Activated T-cell treated with anti-CD3 and anti-CD28 coated beads, Interleukin-2, amount 50 U/mL, for 72 hours (primary cell): ENCODE results near the gene CFHR3. TPM values are rescaled to one million over a fixed set of nuclear protein-coding genes. Genes with fewer than 3 reads are reported as not detected.
A peak's percentile ranks its signal among the peaks of the same experiment; 100 is the strongest.
"Not testable (repeated sequence)": the region's sequence is repeated elsewhere in the genome, so short reads cannot be mapped to it uniquely, and the experiment has no call there.

Experiments used
- ATAC-seq, 2 donors: fragments of 150-1000 bp; cut with Tn5 transposase; replicated peaks in 1 of 2; 2 replicates each; pipeline ENCODE4 v1.10.0; 2021; ENCODE audit warnings: moderate library complexity in 2 of 2, mild to moderate bottlenecking in 1 of 2
- DNase-seq, 2 donors: peaks; one replicate each; pipeline ENCODE4 v3.0.0; 2021 to 2022; ENCODE audit warnings: mixed read lengths in 1 of 2
- H3K27ac Mint-ChIP-seq: one replicate; pipeline ENCODE4 v1.8.0; 2022; ENCODE audit warnings: mild to moderate bottlenecking, moderate library complexity, mixed read lengths
- H3K27me3 Mint-ChIP-seq: one replicate; pipeline ENCODE4 v1.8.0; 2022; ENCODE audit warnings: low read depth, mixed read lengths
- H3K36me3 Mint-ChIP-seq, 2 donors: one replicate each; pipeline ENCODE4 v1.8.0; 2022; ENCODE audit warnings: mixed read lengths in 2 of 2, mild to moderate bottlenecking in 1 of 2; ENCODE audit not compliant: insufficient read depth in 2 of 2
- H3K4me1 Mint-ChIP-seq: one replicate; pipeline ENCODE4 v1.8.0; 2022; ENCODE audit warnings: low read depth, mixed read lengths
- H3K4me3 Mint-ChIP-seq, 2 donors: one replicate each; pipeline ENCODE4 v1.8.0; 2022; ENCODE audit warnings: mild to moderate bottlenecking in 2 of 2, mixed read lengths in 2 of 2, moderate library complexity in 2 of 2
- H3K9me3 Mint-ChIP-seq, 2 donors: one replicate each; pipeline ENCODE4 v1.8.0; 2022; ENCODE audit warnings: mixed read lengths in 2 of 2
- total RNA-seq, 2 donors: library from RNA; stranded (reverse); gene quantifications; one replicate each; pipeline ENCODE4 v1.2.3, GENCODE V29; 2022

Gene CFHR3
- total RNA-seq: not detected

DNA sequence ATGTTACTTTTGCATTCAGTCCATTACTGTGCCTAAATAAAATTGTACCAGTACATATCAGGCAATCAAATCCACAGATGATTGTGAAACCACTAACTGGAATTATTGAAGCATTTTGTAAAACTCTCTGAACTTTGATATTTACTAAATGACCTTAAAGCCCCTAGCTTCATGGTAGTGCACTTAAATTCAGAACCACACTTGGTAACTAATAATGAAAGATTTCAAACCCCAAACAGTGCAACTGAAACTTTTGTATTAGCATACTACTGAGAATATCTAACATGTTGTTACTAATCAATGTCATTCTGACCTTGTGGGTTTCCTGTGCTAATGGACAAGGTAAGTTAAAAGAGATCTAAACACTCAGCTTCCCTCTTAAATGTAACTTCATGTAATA is at the start of gene CFHR3:
TSS of gene CFHR3 (plus strand) at position 238 of the 400 bp plus-strand sequence. CDS start at position 285, 47 bp downstream.
- Mint-ChIP-seq H3K4me1 (no peaks in the 10 kb centered on the region), H3K36me3 (no peaks in the 10 kb centered on the region), H3K27ac (no peak within 1 kb of the TSS), H3K4me3 (no peak within 1 kb of the TSS), H3K9me3 (no peaks in the 10 kb centered on the region), H3K27me3 (no peaks in the 10 kb centered on the region)
- no peak for DNase-seq
- no peak for ATAC-seq

DNA sequence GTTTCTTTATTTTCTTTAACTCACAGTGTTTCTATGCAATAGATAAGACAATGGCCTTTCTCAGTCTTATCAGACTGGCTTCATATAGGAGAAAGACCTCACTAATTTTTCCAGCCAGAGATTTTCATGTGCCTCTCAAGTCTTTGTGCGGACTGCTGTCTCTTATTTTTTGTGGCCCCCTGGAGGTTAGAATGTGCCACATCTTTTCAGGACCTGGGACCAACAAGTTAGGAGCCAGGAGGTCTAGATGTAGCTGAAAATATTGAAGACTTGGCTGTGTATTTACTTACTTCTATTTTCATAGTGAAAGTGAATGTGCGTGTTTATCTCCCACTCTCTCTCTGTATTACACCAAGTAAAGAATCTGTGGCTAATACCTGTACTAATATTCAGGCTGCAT is 42.1 kb upstream of the CFHR3 start:
- Mint-ChIP-seq H3K36me3 (no peaks in the 10 kb centered on the region), H3K27me3 (no peaks in the 10 kb centered on the region), H3K27ac (no peak overlapping the region), H3K4me3 (no peak overlapping the region), H3K9me3 (peaks cover 0 to 4% of the 10 kb centered on the region in 2 donors), H3K4me1 (no peaks in the 10 kb centered on the region)
- no peak for DNase-seq
- no peak for ATAC-seq

DNA sequence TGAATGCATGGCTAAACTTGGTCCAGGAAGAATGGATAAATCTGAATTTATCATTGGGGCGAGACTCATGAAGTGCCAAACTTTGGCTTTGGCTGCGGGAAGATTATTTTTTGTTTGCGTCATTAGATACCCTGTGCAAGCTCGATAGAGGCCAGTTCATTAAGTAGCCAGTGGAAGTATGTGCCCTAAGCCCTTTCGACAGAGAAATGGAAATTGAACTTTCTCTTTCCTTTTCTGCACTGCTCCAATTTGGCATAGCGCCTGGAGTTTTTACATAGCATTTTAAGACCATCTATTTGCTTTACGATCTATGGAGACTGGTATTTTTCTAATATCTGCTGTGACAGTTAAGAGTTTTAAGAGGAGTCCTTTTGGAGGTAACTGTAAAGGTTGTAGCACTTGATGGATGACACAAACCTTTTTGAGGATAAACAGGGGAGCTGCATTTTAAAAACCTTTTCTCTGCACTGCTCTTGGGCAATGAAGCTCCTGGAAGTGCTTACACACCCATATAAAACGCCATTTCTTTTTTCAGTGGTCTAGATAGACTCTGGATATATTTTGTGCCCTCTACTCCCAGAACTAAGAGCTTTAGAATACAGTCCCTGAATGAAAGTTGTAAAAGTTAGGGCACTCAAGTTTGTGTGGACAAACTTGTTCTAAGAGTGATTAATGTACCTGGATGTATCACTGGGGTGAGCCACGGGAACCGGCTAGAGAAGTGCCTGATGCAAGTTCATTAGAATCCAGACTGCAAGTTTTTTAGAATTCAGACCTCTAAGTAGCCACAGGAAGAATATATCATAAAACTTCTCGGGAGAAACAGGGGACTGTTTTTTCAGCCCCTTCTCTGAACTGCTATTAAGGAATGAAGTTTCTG is 41.3 kb upstream of the CFHR3 start:
- ATAC-seq: no peak
- H3K4me1 Mint-ChIP-seq: no peaks in the 10 kb centered on the region
- no peak for DNase-seq
- no peaks in the 10 kb centered on the region for H3K36me3 Mint-ChIP-seq
- H3K9me3 Mint-ChIP-seq: peaks cover 3 to 4% of the 10 kb centered on the region in 2 donors
- H3K27ac Mint-ChIP-seq: no peak overlapping the region
- no peak overlapping the region for H3K4me3 Mint-ChIP-seq
- H3K27me3 Mint-ChIP-seq: no peaks in the 10 kb centered on the region

DNA sequence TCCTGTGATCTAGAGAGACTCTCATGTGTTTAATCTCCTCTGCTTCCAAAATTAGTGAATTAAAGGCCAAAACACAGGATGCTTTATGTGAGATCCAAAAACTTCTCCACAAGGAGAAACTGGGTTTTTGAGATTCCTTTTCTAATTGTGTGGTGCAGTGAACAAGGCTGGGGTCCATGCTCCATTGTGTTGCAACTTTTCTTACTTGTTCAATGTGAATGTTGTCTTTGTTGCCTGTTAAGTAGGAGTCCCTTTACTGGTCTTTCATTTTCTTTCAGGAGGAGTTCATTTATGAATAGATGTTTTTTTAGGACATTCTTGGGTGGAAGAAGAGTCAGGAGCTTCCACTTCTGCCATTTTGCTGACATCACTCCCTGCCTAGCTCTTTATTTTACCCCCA is 40.6 kb upstream of the CFHR3 start:
- no peaks in the 10 kb centered on the region for H3K36me3 Mint-ChIP-seq
- peaks cover 3 to 4% of the 10 kb centered on the region in 2 donors for H3K9me3 Mint-ChIP-seq
- H3K27ac Mint-ChIP-seq: no peak overlapping the region
- H3K27me3 Mint-ChIP-seq: no peaks in the 10 kb centered on the region
- DNase-seq (no peak), ATAC-seq (no peak)
- no peak overlapping the region for H3K4me3 Mint-ChIP-seq
- no peaks in the 10 kb centered on the region for H3K4me1 Mint-ChIP-seq

DNA sequence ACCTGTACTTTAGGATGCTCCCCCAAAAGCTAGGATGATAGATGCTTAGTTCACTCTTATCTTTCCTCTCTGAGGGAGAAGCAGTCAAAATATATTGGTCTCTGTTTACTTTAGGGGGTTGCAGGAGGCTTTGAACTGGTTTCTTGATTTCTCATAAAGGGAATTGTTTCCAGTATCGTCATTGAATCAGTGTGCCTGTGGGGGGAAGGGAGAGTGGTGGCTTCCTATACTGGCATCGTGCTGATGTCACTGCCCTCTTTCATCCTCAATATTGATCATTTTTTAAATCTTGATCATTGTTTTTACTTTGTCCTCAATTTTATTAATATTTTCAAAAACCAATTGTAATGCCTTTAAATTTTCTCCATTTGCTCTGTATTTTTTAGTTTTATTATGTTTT is 40.2 kb upstream of the CFHR3 start:
- no peaks in the 10 kb centered on the region for H3K4me1 Mint-ChIP-seq
- DNase-seq: no peak
- H3K4me3 Mint-ChIP-seq: no peak overlapping the region
- ATAC-seq: no peak
- peaks cover 4 to 5% of the 10 kb centered on the region in 2 donors for H3K9me3 Mint-ChIP-seq
- peak overlapping the region; percentile 82 for H3K27ac Mint-ChIP-seq
- H3K27me3 Mint-ChIP-seq: no peaks in the 10 kb centered on the region
- H3K36me3 Mint-ChIP-seq: peaks cover 3% of the 10 kb centered on the region in 2 donors

DNA sequence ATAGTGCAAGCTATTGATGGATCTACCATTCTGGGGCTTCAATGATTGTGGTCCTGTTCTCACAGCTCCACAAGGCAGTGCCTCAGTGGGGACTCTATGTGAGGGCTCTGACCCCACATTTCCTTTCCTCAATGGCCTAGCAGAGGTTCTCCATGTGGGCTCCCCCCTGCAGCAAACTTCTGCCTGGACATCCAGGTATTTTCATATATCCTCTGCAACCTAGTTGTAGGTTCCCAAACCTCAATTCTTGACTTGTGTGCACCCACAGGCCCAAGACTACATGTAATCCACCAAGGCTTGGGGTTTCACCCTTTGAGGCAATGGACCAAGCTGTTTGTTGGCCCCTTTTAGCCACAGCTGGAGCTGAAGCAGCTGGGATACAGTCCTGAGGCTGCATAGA is 35.9 kb upstream of the CFHR3 start:
- DNase-seq: no peak
- H3K4me3 Mint-ChIP-seq: no peak overlapping the region
- H3K36me3 Mint-ChIP-seq: peaks cover 5 to 7% of the 10 kb centered on the region in 2 donors
- no peaks in the 10 kb centered on the region for H3K4me1 Mint-ChIP-seq
- no peaks in the 10 kb centered on the region for H3K27me3 Mint-ChIP-seq
- H3K9me3 Mint-ChIP-seq: peaks cover 8 to 9% of the 10 kb centered on the region in 2 donors
- no peak overlapping the region for H3K27ac Mint-ChIP-seq
- ATAC-seq: no peak

DNA sequence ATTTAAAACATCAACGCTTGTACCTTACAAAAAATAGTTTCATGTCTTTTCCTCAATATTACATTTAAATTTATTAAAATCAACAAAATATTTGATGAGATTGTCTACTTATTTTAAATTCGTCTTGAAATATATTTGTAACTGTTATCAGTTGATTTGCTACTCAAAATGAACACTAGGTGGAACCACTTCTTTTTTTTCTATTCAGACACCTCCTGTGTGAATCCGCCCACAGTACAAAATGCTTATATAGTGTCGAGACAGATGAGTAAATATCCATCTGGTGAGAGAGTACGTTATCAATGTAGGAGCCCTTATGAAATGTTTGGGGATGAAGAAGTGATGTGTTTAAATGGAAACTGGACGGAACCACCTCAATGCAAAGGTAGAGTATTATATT is 31.4 kb upstream of the CFHR3 start:
- H3K4me1 Mint-ChIP-seq, H3K27me3 Mint-ChIP-seq, H3K9me3 Mint-ChIP-seq, H3K27ac Mint-ChIP-seq, H3K4me3 Mint-ChIP-seq, H3K36me3 Mint-ChIP-seq, DNase-seq, ATAC-seq: not testable (repeated sequence)

DNA sequence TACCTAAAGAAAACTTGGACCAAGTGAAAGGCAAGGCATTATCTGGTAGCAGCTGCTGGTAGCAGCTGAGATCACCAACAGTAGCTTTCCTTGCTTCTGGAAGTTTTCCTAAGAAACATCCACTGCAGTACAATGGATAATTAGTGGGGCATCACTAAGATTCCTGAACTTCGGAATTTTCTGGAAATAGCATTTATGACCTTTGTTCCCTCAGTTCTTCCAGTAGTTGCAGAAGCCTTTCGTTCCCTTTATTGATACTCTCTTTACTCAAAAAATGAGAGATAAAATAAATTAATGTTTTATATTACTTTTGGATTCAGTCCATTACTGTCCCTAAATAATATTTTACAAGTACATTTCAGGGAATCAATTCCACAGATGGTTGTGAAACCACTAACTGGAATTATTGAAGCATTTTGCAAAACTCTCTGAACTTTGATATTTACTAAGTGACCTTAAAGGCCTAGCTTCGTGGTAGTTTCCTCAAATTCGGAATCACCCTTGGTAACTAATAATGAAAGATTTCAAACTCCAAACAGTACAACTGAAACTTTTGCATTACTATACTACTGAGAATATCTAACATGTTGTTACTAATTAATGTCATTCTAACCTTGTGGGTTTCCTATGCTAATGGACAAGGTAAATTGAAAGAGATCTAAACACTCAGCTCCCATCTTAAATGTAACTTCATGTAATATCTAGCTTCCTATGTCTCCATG is 9.5 kb upstream of the CFHR3 start:
- not testable (repeated sequence) for DNase-seq, H3K4me1 Mint-ChIP-seq, ATAC-seq, H3K27me3 Mint-ChIP-seq, H3K4me3 Mint-ChIP-seq, H3K36me3 Mint-ChIP-seq, H3K9me3 Mint-ChIP-seq, H3K27ac Mint-ChIP-seq

DNA sequence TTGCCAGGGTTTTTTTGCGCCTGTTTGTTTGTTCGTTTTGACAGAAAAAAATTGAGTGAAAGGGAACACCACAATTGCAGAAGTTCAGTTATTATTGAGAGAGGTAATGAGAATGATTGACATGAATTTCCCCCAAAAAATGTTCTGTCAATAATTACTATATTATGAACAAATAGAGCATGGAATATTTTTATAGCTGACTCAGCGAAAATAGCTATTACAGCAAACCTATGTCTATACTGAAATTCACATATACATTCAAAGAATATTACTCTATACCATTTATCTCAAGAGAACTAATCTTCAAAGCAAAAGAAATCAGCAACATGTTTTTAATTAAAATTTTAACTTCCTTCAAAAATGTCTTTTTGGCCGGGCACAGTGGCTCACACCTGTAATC is 4.8 kb upstream of the CFHR3 start:
- not testable (repeated sequence) for ATAC-seq, H3K27me3 Mint-ChIP-seq, H3K4me1 Mint-ChIP-seq, H3K4me3 Mint-ChIP-seq, H3K36me3 Mint-ChIP-seq, H3K27ac Mint-ChIP-seq, DNase-seq, H3K9me3 Mint-ChIP-seq

DNA sequence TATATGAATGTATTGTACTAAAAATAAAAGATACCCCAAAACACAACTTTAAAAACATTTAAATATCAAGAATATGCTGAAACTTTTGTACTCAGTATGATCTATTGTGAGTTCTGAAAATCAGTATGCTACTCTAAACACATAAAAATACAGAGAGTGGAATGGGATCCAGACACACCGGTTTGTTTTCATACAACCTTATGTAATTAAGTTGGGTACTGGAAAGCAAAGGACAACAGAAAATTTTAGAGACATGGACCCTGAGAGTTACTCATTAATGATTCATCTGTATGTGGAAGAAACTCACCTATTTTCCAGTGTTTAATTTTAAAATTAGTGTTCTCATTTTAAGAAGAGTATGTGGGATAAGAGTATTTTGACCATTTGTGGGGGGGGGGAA is 927 bp upstream of the CFHR3 start:
- Mint-ChIP-seq H3K27ac (no peak overlapping the region), H3K4me3 (no peak overlapping the region), H3K9me3 (no peaks in the 10 kb centered on the region), H3K27me3 (no peaks in the 10 kb centered on the region), H3K4me1 (no peaks in the 10 kb centered on the region), H3K36me3 (no peaks in the 10 kb centered on the region)
- ATAC-seq (no peak), DNase-seq (no peak)

DNA sequence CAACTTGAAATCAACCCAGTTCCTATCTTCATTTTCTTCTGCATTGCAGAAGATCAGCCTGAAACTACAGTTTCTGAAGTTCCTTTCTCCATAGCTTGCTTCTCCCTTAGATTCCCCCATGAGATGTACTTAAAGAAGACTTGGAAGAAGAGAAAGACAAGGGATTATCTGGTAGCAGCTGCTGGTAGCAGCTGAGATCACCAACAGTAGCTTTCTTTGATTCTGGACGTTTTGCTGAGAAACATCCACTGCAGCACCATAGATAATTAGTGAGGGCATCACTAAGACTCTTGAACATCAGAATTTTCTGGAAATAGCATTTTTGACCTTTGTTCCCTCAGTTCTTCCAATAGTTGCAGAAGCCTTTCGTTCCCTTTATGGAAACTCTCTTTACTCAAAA is 465 bp upstream of the CFHR3 start:
- DNase-seq: no peak
- Mint-ChIP-seq H3K4me3 (no peak overlapping the region), H3K9me3 (no peaks in the 10 kb centered on the region), H3K36me3 (no peaks in the 10 kb centered on the region), H3K27me3 (no peaks in the 10 kb centered on the region), H3K4me1 (no peaks in the 10 kb centered on the region), H3K27ac (no peak overlapping the region)
- ATAC-seq: no peak

DNA sequence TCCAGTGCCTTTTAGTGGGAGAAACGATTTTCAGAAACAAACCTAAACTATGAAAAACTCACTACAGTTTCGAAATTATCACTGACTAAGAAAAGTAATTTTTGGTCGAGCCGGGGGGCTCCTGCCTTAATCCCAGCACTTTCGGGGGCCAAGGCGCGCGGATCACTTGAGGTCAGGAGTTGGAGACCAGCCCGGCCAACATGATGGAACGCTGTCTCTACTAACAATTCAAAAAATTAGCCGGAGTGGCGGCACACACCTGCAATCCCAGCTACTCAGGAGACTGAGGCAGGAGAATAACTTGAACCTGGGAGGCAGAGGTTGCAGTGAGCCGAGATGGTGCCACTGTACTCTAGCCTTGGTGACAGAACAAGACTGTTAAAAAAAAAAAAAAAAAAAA is 3.0 kb downstream of the CFHR3 start:
- Mint-ChIP-seq H3K4me1 (no peaks in the 10 kb centered on the region), H3K27ac (no peak overlapping the region), H3K9me3 (no peaks in the 10 kb centered on the region), H3K36me3 (no peaks in the 10 kb centered on the region), H3K4me3 (no peak overlapping the region), H3K27me3 (no peaks in the 10 kb centered on the region)
- no peak for DNase-seq
- ATAC-seq: no peak

DNA sequence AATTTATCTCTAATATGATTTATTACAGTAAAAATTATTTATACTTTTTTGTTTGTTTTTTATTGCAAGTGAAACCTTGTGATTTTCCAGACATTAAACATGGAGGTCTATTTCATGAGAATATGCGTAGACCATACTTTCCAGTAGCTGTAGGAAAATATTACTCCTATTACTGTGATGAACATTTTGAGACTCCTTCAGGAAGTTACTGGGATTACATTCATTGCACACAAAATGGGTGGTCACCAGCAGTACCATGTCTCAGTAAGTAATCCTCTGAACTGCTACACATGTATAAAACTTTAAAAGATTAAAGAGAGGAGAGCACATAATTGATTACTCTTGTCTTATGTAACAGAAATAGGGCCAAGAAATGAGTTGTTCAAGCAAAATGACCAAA is 4.5 kb downstream of the CFHR3 start:
- Mint-ChIP-seq H3K4me3 (no peak overlapping the region), H3K27me3 (no peaks in the 10 kb centered on the region), H3K27ac (no peak overlapping the region), H3K36me3 (no peaks in the 10 kb centered on the region), H3K9me3 (no peaks in the 10 kb centered on the region), H3K4me1 (no peaks in the 10 kb centered on the region)
- no peak for DNase-seq
- no peak for ATAC-seq
